LoVo (cell line): ENCODE results near the gene PHACTR2.
"Not testable (repeated sequence)": the region's sequence is repeated elsewhere in the genome, so short reads cannot be mapped to it uniquely, and the experiment has no call there.

Experiments
- DNase-seq: peaks from one replicate; pipeline ENCODE4 v3.0.0-alpha.2; 2016; ENCODE audit warnings: low spot score

The PHACTR2 gene

DNA sequence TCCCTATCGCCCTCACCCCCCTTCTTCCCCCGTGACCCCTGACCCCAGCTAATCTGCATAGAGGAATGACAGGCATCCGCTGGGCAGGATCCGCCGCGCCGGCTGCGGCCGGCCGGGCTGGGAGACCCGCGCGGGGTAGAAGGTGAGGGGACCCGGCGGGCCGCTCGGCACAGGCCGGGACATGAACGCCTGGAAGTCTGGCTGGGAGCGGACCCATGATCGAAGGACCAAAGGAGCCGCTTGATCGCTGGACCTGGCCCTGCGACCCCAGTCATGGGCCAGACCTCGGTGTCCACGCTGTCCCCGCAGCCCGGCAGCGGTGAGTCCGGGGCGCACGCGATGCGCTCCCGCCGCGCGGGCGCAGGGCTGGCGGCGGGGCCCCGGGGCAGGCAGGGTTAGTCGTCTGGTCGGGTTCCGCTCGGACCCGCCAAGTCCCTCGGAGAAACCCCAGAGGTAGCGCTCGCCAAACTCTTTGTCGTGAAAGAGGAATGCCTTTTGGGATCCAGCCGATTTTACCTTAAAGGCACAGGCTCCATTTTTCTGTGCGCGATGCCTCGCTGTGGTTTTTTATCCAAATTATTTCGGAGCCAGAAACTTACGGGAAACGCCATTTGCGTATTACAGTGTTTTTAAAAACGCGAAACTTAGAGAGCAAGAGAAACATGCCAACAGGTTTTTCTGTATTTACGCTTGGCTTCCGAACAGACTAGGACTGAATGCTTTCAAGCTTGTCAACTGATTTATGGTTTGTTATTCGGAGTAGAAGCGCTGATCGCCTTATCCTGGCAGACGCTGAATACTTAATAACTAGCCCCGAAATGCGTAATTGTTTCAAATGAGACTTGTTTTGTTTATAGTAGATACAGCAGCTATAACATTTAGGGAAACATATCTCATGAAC lies at the start of gene PHACTR2:
Gene PHACTR2 (plus strand): TSS at position 75 of the 901 bp plus-strand sequence. CDS start 199 bp downstream, at position 274.
- DNase-seq, result peak; percentile 36

DNA sequence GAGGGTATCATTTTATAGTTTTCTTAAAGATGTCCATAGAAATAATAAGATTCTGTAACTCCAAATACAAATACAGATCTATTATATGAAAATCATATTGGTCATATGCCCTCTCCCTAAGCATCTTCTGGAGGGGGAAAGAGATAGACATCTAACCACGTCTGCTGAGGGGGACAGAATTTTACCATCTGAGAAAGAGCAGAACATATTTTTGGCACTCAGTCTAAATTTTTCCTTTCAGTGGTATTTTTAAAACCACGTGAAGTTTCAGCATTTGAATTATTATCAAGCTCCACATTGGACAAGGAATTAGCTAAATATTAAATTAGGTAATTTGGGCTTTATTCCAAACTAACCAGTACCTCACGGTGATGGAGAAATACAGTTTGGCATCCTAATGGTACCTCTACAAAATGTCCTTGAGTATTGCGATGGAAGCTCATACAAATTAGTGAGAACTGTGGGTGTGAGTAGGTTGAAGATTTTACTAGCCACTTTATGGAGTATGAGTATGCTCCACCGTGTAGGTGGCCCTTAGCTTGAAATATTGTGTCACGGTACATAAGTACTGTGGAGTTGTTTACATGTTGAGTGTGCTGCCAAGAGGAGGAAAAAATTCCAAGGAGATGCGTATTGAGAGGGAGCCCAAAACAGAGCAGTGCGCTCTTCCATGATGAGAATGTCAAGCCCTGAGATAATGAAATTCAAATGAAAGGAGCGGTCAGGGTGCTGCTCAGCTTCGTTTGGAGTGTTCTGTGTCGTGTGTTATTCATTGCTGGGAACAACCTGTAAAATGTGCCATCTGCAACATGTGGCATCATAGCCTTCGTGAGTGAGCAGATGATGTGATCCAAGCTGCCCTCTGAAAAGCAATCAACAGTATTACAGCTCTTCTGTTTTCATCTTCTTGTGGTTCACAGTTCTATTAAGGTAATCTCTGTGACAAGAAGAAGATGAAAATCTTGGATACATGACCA lies 48.4 kb upstream of the PHACTR2 start:
- DNase-seq, result no peak

DNA sequence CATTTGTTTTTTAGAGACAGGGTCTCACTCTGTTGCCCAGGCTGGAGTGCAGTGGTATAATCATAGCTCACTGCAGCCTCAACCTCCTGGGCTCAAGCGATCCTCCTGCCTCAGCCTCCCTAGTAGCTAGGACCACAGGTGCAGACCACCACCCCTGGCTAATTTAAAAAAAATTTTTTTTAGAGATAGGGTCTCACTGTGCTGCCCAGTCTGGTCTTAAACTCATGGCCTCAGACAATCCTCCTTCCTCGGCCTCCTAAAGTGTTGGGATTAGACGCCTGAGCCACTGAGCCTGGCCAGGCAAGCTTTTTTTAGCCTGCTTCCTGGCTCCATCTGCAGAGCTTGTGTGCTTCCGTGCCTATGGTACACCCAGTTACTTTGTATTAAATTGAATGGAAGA lies 46.6 kb upstream of the PHACTR2 start:
- DNase-seq, result not testable (repeated sequence)

DNA sequence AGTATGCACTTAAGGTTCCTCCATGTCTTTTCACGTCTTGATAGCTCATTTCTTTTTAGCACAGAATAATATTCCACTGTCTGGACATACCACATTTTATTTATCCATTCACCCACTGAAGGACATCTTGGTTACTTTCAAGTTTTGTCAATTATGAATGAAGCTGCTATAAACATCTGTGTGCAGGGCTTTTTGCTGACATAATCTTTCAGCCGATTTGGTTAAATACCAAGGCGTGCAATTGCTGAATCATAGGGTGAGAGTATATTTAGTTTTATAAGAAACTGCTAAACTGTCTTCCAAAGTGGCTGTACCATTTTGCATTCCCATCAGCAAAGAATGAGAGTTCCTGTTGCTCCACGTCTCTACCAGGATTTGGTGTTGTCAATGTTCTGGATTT lies 44.9 kb upstream of the PHACTR2 start:
- DNase-seq, result no peak

DNA sequence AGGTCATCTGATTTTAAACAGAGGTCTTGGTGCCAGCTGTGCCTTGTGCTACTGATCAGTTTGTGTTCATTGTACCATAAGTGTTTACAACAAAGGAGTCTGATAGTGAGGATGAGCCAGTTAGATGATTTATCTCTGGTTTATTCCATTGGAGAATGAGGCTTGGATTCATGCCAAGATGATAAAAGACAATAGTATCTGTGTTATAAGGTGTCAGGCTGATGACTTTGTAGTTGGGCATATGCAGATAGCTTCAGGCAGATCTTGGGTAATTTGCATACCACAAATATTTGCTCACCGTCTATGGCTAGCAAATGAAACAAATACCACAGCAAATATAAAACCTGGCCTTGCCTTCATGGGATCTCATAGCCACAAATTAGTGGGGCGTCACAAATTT lies 43.3 kb upstream of the PHACTR2 start:
- DNase-seq, result peak; percentile 25

DNA sequence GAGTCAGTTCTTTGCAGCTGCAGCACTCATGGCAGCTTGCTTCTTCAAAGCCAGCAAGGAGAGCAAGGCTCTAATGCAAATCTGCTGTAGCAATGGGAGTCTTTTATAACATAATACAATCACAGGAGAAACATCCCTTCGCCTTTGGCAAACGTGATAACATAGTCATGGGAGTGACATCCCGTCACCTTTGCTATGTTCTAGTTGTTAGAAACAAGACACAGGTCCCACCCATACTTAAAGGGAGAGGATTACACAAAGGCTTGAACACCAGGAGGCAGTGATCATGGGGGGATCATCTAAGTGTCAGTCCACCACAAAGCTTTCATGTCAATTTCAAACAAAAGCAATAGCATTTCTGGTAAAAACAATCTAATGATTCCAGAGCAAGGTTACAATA lies 40.1 kb upstream of the PHACTR2 start:
- no peak for DNase-seq

DNA sequence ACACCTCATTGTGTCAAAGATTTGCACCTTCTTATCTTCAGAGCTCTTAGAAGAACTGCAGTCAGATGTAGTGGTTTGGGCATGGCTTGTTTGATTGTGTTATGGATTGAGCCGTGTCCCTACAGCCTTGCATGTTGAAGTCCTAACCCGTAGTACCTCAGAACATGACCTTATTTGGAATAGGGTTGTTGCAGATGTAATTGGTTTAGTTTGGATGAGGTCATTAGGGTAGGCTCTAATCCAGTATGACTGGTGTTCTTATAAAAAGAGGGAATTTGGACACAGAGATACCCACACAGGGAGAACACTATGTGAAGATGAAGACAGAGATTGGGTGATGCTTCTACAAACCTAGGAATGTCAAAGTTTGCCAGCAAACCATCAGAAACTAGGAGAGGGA lies 35.4 kb upstream of the PHACTR2 start:
- DNase-seq, result no peak

DNA sequence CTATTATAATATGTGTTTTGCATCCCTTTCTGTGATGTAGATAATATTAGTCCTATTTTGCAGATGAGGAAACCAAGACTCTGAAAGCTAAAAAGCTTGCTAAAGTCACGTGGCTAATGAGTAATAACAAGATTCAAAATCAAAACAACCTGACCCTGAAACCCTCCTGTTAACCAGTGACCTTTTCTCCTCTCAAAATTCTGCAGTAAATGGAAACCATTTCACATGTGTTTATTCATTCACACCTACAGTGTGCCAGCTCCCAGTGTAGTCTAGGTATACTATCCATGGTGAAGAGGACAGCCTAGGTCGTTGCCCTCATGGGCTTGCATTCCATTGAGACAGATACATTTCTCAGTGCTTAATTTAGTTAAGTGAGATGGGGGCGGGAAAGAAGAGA lies 30.6 kb upstream of the PHACTR2 start:
- DNase-seq, result no peak

DNA sequence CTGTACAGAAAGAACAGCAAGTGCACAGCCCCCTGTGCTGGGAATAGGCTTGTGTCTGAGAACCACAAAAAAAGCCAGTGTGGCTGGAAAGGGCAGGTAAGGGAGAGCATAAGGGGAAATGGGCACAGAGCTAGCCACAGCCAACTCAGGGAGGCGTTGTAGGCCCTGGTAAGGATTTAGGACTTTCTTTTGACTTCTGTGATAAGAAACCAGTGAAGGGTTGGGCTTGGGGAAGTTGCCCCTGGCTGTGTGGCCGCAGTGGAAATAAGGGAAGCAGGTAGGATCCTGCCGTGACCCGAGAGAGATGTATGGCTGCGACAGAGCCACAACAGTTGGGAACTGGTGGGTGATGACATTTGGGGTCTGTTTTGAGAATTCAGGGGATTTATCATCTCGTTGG lies 30.0 kb upstream of the PHACTR2 start:
- no peak for DNase-seq

DNA sequence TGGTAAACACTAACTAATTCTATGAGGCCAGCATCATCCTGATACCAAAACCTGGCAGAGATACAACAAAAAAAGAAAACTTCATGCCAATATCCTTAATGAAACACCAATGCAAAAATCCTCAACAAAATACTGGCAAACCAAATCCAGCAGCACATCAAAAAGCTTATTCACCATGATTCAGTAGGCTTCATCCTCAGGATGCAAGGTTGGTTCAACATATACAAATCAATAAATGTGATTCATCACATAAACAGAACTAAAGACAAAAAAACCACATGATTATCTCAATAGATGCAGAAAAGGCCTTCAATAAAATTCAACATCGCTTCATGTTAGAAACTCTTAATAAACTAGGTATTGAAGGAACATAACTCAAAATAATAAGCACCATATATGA lies 28.4 kb upstream of the PHACTR2 start:
- not testable (repeated sequence) for DNase-seq

DNA sequence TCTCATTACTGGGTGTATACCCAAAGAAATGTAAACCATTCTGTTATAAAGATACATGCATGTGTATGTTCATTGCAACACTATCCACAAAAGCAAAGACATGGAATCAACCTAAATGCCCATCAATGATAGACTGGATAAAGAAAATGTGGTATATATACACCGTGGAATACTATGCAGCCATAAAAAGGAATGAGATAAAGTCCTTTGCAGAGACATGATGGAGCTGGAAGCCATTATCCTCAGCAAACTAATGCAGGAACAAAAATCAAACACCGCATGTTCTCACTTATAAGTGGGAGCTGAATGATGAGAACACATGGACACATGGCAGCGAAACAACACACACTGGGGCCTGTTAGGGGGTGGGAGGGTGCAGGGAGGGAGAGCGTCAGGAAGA lies 26.4 kb upstream of the PHACTR2 start:
- not testable (repeated sequence) for DNase-seq

DNA sequence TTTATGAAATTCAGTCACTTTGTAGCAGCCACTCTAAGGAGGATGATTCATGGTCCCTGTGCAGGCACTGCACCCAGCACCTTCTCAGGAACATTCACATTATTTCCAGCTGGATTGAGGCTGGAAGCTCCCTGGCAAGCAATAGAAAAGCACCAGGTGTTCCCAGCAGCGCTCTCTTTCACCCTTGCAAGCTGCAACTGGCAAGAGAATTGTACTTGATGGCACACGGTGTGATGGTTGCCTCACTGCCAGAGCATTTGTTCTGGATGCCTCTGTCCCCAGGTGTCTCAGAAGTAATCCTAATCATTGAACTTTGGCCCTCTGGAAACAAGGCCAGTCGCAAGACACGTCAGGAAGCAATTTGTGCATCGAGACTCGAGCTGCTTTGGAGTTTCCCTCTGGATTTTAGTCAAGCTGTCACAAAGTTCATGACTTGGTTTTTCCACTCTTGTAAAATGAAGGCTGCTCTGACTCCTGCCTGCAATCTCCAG lies 24.9 kb upstream of the PHACTR2 start:
- peak; percentile 6 for DNase-seq

DNA sequence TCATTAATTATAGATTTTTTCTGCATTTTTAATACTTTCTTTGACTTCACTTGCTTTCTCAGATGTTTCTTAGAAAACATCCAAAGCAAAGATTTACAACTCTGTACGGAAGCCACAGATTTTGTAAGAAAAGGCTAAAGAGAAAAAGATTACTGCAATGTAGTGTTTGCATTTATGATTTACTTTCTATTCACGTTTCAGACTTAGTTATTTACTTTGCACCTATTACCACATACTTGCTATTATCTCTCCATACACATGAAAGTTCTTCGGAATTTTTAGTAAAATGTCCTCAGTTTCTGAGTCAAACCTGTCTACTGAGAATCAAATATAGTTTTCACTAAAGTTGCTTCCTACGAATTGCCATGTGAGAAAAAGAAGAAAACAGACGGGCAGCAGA lies 22.2 kb upstream of the PHACTR2 start:
- DNase-seq, result no peak

DNA sequence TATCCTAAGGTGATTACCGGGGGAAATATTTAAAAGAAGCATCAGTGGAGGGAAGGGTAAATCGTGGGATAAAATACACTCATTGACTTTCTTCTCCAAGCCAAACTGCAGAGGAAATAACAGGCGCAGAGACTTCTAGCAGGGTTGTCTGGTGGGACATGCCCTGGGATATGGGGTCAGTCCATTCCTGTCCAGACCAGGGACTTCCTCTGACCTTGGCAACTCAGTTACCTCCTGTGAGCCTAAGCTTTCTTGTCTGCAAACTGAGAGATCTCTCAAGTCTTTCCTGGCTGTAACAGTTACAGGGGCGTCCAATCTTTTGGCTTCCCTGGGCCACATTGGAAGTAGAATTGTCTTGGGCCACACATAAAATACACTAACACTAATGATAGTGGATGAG lies 21.7 kb upstream of the PHACTR2 start:
- no peak for DNase-seq

DNA sequence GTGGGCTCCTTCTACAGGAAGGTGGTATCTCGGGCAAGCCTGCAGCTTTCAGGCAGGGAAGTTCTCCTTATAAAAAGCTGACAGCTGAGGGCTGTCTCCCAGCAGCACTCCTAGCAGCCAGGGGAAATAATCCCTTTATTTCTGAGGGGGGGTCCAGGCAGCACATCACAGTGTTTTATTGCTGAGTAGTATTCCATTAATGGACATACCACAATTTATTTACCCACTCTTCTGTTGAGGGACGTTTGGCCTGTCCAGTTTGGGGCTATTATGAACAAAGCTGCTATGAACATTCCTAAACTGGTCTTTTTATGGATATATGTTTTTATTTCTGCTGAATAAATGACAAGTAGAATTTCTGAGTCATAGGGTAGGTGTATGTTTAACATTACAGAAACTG lies 20.0 kb upstream of the PHACTR2 start:
- DNase-seq, result no peak

DNA sequence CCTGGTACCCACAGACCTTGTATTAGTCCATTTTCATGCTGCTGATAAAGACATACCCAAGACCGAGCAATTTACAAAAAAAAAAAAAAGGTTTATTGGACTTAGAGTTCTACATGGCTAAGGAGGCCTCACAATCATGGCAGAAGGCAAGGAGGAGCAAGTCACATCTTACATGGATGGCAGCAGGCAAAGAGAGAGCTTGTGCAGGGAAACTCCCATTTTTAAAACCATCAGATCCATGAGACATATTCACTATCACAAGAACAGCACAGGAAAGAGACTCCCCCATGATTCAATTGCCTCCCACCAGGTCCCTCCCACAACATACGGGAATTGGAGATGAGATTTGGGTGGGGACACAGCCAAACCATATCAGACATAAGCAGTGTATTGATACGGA lies 17.6 kb upstream of the PHACTR2 start:
- not testable (repeated sequence) for DNase-seq

DNA sequence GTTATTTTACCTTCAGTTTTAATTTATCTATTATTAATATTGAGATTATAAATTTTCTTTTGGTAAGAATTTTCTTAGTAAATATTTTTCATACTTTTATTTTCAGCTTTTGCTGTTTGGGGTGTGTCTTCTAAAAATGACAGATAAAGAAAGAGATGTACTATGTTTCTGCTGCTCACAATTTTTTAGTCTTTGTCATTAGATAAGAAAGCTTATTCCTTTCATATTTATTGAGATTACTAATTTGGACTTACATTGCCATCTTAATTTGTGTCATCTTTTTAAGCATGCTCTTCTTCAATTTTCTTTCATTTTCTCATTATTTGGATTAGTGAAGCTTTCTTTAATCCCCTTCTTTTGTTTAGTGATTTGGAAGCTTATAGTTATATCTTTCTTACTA lies 13.6 kb upstream of the PHACTR2 start:
- DNase-seq, result no peak

DNA sequence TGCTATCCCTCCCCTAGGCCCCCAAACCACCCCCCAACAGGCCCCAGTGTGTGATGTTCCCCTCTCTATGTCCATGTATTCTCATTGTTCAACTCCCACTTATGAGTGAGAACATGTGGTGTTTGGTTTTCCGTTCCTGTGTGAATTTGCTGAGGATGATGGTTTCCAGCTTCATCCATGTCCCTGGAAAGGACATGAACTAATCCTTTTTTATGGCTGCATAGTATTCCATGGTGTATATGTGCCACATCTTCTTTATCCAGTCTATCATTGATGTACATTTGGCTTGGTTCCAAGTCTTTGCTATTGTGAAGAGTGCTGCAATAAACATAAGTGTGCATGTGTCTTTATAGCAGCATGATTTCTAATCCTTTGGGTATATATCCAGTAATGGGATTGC lies 11.8 kb upstream of the PHACTR2 start:
- DNase-seq, result not testable (repeated sequence)

DNA sequence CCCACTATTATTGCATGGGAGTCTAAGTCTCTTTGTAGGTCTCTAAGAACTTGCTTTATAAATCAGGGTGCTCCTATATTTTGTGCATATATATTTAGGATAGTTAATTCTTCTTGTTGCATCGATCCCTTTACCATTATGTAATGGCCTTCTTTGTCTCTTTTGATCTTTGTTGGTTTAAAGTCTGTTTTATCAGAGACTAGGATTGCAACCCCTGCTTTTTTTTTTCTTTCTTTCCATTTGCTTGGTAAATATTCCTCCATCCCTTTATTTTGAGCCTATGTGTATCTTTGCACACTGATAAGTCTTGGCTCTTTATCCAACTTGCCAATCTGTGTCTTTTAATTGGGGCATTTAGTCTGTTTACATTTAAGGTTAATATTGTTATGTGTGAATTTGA lies 8.3 kb upstream of the PHACTR2 start:
- DNase-seq, result not testable (repeated sequence)

DNA sequence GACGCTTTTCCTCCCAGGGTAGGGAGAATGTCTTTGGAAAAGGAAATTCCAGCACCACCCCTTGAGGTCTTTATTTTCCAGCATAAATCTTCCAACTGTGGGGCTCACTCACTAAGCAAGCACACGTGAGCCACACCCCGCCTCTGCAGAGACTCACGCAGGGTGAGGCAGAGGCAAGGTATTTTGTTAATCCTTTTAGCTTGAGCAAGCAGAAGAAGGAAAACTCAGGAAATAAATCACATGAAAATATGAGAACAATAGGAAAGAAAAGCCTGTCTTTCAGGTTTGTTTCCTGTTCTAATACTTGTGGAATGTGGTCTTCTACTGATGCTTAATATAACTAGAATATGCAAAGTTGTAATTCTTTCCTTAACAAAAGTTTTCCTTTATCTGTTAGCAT lies 4.1 kb upstream of the PHACTR2 start:
- DNase-seq, result peak; percentile 80

DNA sequence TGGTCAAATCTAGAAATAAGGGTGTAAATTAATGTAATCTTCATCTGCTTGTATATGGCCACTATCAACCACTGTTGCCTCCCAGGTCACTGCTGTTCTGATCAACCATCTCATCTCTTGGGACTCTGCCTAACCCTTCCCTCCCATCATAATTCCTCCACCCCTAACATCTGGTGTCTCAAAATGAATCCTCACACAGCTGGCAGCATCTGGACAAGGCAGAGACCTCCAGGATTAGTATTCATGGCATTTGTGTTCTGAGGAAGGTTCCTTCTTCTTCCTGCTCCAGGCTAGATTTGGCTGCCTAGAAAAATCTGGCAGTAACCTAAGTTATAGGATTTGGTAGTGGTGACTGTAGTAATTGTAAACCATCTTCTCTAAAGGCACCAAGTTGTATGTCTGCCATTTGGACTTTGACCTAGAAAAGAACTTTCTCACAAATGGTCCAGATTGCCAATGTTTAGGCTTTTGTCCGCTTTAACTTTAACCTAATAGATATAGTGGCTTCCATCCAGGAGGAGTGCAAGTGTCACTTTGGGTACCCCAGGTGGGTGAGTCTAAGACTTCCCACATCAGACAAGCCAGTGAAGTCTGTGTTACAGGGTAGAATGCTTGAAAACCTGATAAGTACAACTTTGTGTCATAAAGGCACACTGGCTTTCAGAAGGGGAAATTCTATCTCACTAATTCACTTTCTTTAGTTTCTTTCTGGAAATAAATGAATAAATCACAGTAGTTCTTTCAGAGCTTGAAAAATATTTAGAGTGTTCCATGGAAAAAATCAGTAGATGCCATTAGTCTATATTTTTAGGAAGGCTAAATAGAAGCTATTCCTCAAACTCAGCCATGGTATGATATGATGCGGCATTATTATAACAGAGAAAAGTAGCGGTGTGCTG lies 3.0 kb upstream of the PHACTR2 start:
- DNase-seq, result no peak
